OCI-LY7 (cell line): Measurements from ENCODE around the gene SETD4.

Source experiments
- EZH2phosphoT487 ChIP-seq: fragments of 200-600 bp; sonication (generic); IDR thresholded peaks from 2 replicates; pipeline ENCODE4 v1.6.1; 2018; ENCODE audit warnings: low read depth, borderline replicate concordance, mild to moderate bottlenecking, mixed run types, antibody characterized with exemption, low read length, moderate library complexity, mixed read lengths
- TF ChIP-seq, protein P1 (sequence below): fragments of 200-600 bp; sonication (generic); conservative IDR thresholded peaks from 2 replicates; pipeline ENCODE4 v1.5.1; 2014; ENCODE audit warnings: mild to moderate bottlenecking, antibody characterized with exemption, low read length, moderate library complexity, mixed read lengths

DNA sequence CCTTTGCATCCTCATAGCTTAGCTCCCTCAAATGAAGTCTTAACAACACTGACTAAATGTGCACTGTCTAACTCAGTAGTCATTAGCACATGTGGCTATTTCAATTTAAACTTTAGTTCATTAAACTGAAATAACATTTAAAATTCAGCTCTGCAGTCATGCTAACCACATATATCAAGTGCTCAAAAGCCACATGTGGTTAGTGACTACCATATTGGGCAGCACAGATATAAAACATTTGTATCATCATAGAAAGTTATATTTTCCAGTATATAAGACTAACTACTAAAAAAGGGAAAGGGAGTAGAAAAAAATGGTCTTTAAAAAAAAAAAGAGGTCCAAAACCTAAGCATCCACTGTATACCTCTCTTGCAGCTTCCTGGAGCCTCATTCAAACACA lies 64.1 kb downstream of the SETD4 start:
- TF ChIP-seq, protein P1, sequence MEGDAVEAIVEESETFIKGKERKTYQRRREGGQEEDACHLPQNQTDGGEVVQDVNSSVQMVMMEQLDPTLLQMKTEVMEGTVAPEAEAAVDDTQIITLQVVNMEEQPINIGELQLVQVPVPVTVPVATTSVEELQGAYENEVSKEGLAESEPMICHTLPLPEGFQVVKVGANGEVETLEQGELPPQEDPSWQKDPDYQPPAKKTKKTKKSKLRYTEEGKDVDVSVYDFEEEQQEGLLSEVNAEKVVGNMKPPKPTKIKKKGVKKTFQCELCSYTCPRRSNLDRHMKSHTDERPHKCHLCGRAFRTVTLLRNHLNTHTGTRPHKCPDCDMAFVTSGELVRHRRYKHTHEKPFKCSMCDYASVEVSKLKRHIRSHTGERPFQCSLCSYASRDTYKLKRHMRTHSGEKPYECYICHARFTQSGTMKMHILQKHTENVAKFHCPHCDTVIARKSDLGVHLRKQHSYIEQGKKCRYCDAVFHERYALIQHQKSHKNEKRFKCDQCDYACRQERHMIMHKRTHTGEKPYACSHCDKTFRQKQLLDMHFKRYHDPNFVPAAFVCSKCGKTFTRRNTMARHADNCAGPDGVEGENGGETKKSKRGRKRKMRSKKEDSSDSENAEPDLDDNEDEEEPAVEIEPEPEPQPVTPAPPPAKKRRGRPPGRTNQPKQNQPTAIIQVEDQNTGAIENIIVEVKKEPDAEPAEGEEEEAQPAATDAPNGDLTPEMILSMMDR = no peak
- no peak for TF ChIP-seq EZH2phosphoT487
